ENCODE measurements around the gene SYTL3.
A peak's percentile ranks its signal among the peaks of the same experiment; 100 is the strongest.
"Not testable (repeated sequence)": the region's sequence is repeated elsewhere in the genome, so short reads cannot be mapped to it uniquely, and the experiment has no call there.

Gene SYTL3

GRCh38 chr6:158701268-158701667 is 51.4 kb downstream of the SYTL3 start:
- not testable (repeated sequence) for DNase-seq

- no peak for DNase-seq
Observed at GRCh38 chr6:158703111-158703836, 53.4 kb downstream of the SYTL3 start.

GRCh38 chr6:158703837-158704822 is 54.3 kb downstream of the SYTL3 start:
- peak; percentile 92 for DNase-seq

- no peak for DNase-seq
Observed at GRCh38 chr6:158705386-158706126, 55.7 kb downstream of the SYTL3 start.

- no peak for DNase-seq
Observed at GRCh38 chr6:158706369-158706982, 56.6 kb downstream of the SYTL3 start.

GRCh38 chr6:158707120-158707820 is 57.4 kb downstream of the SYTL3 start:
- no peak for DNase-seq

GRCh38 chr6:158707821-158708195 is 58.0 kb downstream of the SYTL3 start:
- no peak for DNase-seq

- no peak for DNase-seq
Observed at GRCh38 chr6:158708239-158708638, 58.4 kb downstream of the SYTL3 start.

- no peak for DNase-seq
Observed at GRCh38 chr6:158709809-158710208, 60.0 kb downstream of the SYTL3 start.

GRCh38 chr6:158711264-158711663 is 61.4 kb downstream of the SYTL3 start:
- DNase-seq, result no peak

GRCh38 chr6:158713469-158713868 is 63.6 kb downstream of the SYTL3 start:
- DNase-seq, result no peak

- DNase-seq, result peak; percentile 37
Observed at GRCh38 chr6:158714706-158715105, 64.9 kb downstream of the SYTL3 start.

GRCh38 chr6:158715330-158716311 is 65.8 kb downstream of the SYTL3 start:
- no peak for DNase-seq

- no peak for DNase-seq
Observed at GRCh38 chr6:158717341-158718330, 67.8 kb downstream of the SYTL3 start.

GRCh38 chr6:158718461-158719046 is 68.7 kb downstream of the SYTL3 start:
- peak; percentile 60 for DNase-seq

GRCh38 chr6:158722176-158722729 is 72.4 kb downstream of the SYTL3 start:
- no peak for DNase-seq

- DNase-seq, result no peak
Observed at GRCh38 chr6:158725704-158726103, 75.8 kb downstream of the SYTL3 start.

GRCh38 chr6:158729906-158730540 is 80.2 kb downstream of the SYTL3 start:
- DNase-seq, result no peak

All from retina (tissue), 1 donor.